ENCODE measurements around the gene MAPK11. TPM values are rescaled to one million over a fixed set of nuclear protein-coding genes. Genes with fewer than 3 reads are reported as not detected.

The MAPK11 gene
- total RNA-seq, 1 experiment from 2014 or later = 7.6 TPM

- Histone ChIP-seq H3K27me3 (ENCODE audit: low read length) (no peaks in the 10 kb centered on the region), H2AFZ (ENCODE audit: low read length) (no peak overlapping the region), H3K9me3 (ENCODE audit: low read length) (no peaks in the 10 kb centered on the region), H3F3A (ENCODE audit: low read length, unreplicated experiment) (no peaks in the 10 kb centered on the region), H3K9ac (ENCODE audit: low read length) (no peak overlapping the region), H4K20me1 (ENCODE audit: low read length) (no peaks in the 10 kb centered on the region), H3K36me3 (ENCODE audit: low read depth, low read length) (no peaks in the 10 kb centered on the region), H3K9me2 (replicated peaks; ENCODE audit: low read length) (no peaks in the 10 kb centered on the region), H3K27ac (ENCODE audit: low read length) (no peak overlapping the region), H3K79me2 (ENCODE audit: low read length) (peaks cover 10% of the 10 kb centered on the region), H3K4me2 (ENCODE audit: low read length) (no peak overlapping the region), H3K4me1 (ENCODE audit: insufficient read depth, low read length) (peaks cover 10% of the 10 kb centered on the region), H3K4me3 (ENCODE audit: low read length) (no peak overlapping the region)
- BruUV-seq (replicated peaks) = no TSS peak
- intact Hi-C loops (cut with micrococcal nuclease) = no loop called here
- ChIA-PET POLR2A (ENCODE audit: unreplicated experiment) (no interaction called here), CTCF (no interaction called here)
- ATAC-seq (no peak), DNase-seq (no peak)
- TF ChIP-seq EZH2phosphoT487 (IDR thresholded peaks at IDR 0.05; ENCODE audit: borderline replicate concordance, low read length) = no peak
Observed at GRCh38 chr22:50264104-50264745, 6.0 kb downstream of the MAPK11 start.

DNA sequence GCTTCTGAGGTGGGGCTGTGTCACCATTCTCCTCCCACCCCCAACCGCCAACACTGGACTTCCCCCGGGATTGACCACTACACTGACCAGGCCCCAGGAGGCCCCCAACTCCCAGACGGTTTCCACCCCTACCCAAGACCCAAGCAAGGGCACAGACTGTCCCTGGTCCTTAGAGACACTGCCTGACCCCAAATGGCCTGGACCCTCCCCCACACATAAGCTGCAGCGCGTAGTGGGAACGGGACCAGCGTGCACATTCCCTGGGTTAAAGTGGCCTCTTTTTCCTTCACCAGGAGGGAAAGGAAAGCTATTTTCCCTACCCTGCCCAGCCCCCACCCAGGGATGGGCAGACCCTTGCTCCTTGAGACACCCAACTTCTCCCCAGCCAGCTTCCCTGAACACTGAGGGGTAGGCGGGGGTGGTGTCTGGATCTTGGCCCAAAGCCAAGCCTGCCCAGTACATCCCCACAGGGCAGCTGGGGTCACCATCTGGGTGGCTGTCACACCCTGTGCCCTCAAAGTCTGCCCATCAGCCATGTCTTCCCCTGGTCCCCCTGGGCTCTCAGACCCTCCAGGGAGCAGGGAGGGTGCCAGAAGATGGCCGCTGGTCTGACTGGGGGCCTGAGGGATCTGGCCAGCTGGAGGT is 7.1 kb downstream of the MAPK11 start:
- Histone ChIP-seq H3F3A (ENCODE audit: low read length, unreplicated experiment) (no peaks in the 10 kb centered on the region), H3K36me3 (ENCODE audit: low read depth, low read length) (no peaks in the 10 kb centered on the region), H3K9me3 (ENCODE audit: low read length) (no peaks in the 10 kb centered on the region), H3K27me3 (ENCODE audit: low read length) (no peaks in the 10 kb centered on the region), H3K27ac (ENCODE audit: low read length) (no peak overlapping the region), H3K79me2 (ENCODE audit: low read length) (peaks cover 10% of the 10 kb centered on the region), H3K4me2 (ENCODE audit: low read length) (no peak overlapping the region), H4K20me1 (ENCODE audit: low read length) (no peaks in the 10 kb centered on the region), H2AFZ (ENCODE audit: low read length) (no peak overlapping the region), H3K4me3 (ENCODE audit: low read length) (no peak overlapping the region), H3K9ac (ENCODE audit: low read length) (no peak overlapping the region), H3K9me2 (replicated peaks; ENCODE audit: low read length) (no peaks in the 10 kb centered on the region), H3K4me1 (ENCODE audit: insufficient read depth, low read length) (peaks cover 10% of the 10 kb centered on the region)
- CTCF ChIA-PET = no interaction called here
- POLR2A ChIA-PET (ENCODE audit: unreplicated experiment) = no interaction called here
- BruUV-seq (replicated peaks) = no TSS peak
- DNase-seq (no peak), ATAC-seq (no peak)
- TF ChIP-seq EZH2 (IDR thresholded peaks at IDR 0.05; ENCODE audit: low read length, unreplicated experiment) (no peak), EZH2phosphoT487 (IDR thresholded peaks at IDR 0.05; ENCODE audit: borderline replicate concordance, low read length) (no peak)
- TF ChIP-seq, protein P1, sequence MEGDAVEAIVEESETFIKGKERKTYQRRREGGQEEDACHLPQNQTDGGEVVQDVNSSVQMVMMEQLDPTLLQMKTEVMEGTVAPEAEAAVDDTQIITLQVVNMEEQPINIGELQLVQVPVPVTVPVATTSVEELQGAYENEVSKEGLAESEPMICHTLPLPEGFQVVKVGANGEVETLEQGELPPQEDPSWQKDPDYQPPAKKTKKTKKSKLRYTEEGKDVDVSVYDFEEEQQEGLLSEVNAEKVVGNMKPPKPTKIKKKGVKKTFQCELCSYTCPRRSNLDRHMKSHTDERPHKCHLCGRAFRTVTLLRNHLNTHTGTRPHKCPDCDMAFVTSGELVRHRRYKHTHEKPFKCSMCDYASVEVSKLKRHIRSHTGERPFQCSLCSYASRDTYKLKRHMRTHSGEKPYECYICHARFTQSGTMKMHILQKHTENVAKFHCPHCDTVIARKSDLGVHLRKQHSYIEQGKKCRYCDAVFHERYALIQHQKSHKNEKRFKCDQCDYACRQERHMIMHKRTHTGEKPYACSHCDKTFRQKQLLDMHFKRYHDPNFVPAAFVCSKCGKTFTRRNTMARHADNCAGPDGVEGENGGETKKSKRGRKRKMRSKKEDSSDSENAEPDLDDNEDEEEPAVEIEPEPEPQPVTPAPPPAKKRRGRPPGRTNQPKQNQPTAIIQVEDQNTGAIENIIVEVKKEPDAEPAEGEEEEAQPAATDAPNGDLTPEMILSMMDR (conservative IDR thresholded peaks at IDR 0.05; ENCODE audit: low read depth, low read length) = no peak
- intact Hi-C loops (cut with micrococcal nuclease) = no loop called here

DNA sequence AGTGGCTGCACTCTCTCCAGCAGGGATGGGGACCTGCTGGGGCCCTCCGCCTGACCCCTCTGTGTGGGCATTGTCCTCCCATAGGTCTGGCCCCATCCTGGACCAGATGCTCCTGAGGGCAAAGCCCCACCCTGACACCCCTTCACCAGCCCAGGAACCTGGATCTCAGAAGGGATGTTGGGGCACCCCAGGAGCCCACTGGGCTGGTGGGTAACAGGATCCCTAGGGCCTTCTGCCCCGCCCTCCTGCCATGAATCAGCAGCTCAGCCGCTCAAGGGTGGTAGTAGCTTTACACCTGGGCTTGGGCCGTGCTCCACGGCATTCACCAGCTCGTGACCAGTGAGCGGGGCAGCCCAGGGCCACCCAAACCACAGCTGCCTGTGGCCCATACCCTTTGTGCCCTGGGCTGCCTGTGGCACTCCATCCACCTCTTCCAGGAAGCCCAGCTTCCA is 7.7 kb downstream of the MAPK11 start:
- Histone ChIP-seq H3K4me3 (ENCODE audit: low read length) (no peak overlapping the region), H3K4me2 (ENCODE audit: low read length) (peak overlapping the region; percentile 41; the same call in 1 of the 2 replicates), H3K79me2 (ENCODE audit: low read length) (peaks cover 10% of the 10 kb centered on the region), H3K9ac (ENCODE audit: low read length) (no peak overlapping the region), H3K36me3 (ENCODE audit: low read depth, low read length) (no peaks in the 10 kb centered on the region), H2AFZ (ENCODE audit: low read length) (no peak overlapping the region), H4K20me1 (ENCODE audit: low read length) (no peaks in the 10 kb centered on the region), H3K4me1 (ENCODE audit: insufficient read depth, low read length) (peaks cover 10% of the 10 kb centered on the region), H3K9me2 (replicated peaks; ENCODE audit: low read length) (no peaks in the 10 kb centered on the region), H3K9me3 (ENCODE audit: low read length) (no peaks in the 10 kb centered on the region), H3K27me3 (ENCODE audit: low read length) (no peaks in the 10 kb centered on the region), H3K27ac (ENCODE audit: low read length) (no peak overlapping the region), H3F3A (ENCODE audit: low read length, unreplicated experiment) (no peaks in the 10 kb centered on the region)
- BruUV-seq (replicated peaks) = no TSS peak
- intact Hi-C loops (cut with micrococcal nuclease) = no loop called here
- DNase-seq (peak; percentile 43), ATAC-seq (peak; percentile 38)
- TF ChIP-seq EZH2phosphoT487 (IDR thresholded peaks at IDR 0.05; ENCODE audit: borderline replicate concordance, low read length) (no peak), EZH2 (IDR thresholded peaks at IDR 0.05; ENCODE audit: low read length, unreplicated experiment) (no peak)
- TF ChIP-seq, protein P1 (conservative IDR thresholded peaks at IDR 0.05; ENCODE audit: low read depth, low read length) = no peak
- CTCF ChIA-PET = no interaction called here
- POLR2A ChIA-PET (ENCODE audit: unreplicated experiment) = no interaction called here
